D341Med (cell line): ENCODE measurements around the gene CIPC.

Experiments
- DNase-seq: peaks from one replicate; pipeline ENCODE4 v3.0.0; 2012; ENCODE audit warnings: low spot score

CIPC gene, protein sequence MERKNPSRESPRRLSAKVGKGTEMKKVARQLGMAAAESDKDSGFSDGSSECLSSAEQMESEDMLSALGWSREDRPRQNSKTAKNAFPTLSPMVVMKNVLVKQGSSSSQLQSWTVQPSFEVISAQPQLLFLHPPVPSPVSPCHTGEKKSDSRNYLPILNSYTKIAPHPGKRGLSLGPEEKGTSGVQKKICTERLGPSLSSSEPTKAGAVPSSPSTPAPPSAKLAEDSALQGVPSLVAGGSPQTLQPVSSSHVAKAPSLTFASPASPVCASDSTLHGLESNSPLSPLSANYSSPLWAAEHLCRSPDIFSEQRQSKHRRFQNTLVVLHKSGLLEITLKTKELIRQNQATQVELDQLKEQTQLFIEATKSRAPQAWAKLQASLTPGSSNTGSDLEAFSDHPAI

GRCh38 chr14:77097700-77098528 is at the start of gene CIPC:
TSS of gene CIPC (plus strand) at chr14:77098258. CDS start at chr14:77105709, 7,451 bp downstream.
- DNase-seq = peak; percentile 98

GRCh38 chr14:77051116-77051515 is 46.9 kb upstream of the CIPC start:
- DNase-seq = no peak

- DNase-seq = no peak
Measured at GRCh38 chr14:77052281-77053044, 45.6 kb upstream of the CIPC start.

GRCh38 chr14:77053046-77053841 is 44.8 kb upstream of the CIPC start:
- DNase-seq = peak; percentile 91

- DNase-seq = no peak
Measured at GRCh38 chr14:77055306-77055705, 42.8 kb upstream of the CIPC start.

- no peak for DNase-seq
Measured at GRCh38 chr14:77055981-77056380, 42.1 kb upstream of the CIPC start.

- DNase-seq = no peak
Measured at GRCh38 chr14:77058117-77058516, 39.9 kb upstream of the CIPC start.

DNA sequence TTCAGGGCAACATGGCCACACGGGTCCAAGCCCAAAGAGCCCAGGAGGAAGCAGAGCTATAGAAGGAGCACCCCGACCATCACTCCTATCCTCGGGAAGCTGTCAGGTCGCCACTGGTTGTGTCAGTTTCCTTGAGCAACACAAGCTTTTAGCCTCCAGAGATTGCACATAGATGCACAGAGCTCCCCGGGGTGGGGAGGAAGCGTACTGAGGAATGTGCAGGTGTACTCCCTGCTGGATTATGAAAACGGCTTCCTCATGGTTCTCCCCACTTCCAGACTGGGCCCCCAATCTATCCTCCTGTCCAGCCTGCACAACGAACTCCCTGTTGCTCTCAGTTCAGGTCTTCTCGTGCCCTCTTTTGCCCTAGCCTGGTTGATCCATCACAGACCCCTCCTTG is 39.3 kb upstream of the CIPC start:
- no peak for DNase-seq

DNA sequence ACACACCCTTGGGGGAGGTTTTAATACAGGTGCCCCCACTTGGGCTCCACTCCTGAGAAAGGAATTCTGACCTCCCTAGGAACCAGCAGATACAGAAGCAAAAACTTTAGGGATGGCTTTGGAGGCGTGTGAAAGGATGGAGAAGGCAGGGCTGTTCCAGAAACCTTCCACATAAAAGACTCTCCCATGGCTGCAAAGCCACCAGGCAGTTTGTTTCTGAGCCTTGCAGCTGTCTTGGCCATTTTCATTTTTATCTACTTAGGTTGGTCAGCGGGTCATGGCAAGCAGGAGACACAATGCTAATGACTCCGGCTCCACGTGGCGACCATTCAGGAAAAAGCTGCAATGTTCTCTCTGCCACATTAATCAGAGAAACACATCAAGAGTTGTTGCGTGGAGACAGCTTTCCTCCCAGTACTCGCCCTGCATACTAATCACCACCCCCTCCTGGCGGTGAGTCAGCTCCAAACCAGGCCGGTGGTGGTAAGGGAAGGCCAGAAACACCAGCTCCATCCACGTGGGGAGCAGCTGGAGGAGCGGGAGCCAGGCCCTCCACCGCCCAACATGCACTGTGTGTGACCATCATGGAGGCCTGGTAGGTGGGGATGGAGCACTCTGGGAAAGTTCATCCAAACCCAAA is 38.7 kb upstream of the CIPC start:
- no peak for DNase-seq

GRCh38 chr14:77061630-77062257 is 36.3 kb upstream of the CIPC start:
- DNase-seq = no peak

DNA sequence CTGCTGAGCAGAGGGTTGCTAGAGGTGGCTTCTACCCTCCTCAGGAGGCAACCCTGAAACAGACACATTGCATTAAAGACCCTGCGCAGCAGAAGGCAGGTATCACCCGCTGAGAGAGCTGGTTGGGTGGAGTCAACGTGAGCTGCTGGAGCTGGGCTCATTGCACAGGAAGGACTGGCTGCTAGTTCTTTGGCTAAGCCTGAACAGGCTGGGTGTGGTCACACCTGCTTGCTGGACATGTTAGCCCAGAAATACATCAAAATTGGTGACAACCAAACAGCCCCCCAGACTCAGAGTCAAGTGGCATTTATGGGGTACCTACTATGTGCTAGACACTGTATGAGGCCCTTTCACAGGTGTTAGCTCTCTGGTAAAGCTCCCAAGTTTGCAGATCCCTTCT is 35.8 kb upstream of the CIPC start:
- no peak for DNase-seq

GRCh38 chr14:77063571-77064171 is 34.4 kb upstream of the CIPC start:
- DNase-seq = no peak

GRCh38 chr14:77064521-77065178 is 33.4 kb upstream of the CIPC start:
- no peak for DNase-seq

- DNase-seq = no peak
Measured at GRCh38 chr14:77065851-77066577, 32.0 kb upstream of the CIPC start.

GRCh38 chr14:77066578-77067172 is 31.4 kb upstream of the CIPC start:
- DNase-seq = no peak

DNA sequence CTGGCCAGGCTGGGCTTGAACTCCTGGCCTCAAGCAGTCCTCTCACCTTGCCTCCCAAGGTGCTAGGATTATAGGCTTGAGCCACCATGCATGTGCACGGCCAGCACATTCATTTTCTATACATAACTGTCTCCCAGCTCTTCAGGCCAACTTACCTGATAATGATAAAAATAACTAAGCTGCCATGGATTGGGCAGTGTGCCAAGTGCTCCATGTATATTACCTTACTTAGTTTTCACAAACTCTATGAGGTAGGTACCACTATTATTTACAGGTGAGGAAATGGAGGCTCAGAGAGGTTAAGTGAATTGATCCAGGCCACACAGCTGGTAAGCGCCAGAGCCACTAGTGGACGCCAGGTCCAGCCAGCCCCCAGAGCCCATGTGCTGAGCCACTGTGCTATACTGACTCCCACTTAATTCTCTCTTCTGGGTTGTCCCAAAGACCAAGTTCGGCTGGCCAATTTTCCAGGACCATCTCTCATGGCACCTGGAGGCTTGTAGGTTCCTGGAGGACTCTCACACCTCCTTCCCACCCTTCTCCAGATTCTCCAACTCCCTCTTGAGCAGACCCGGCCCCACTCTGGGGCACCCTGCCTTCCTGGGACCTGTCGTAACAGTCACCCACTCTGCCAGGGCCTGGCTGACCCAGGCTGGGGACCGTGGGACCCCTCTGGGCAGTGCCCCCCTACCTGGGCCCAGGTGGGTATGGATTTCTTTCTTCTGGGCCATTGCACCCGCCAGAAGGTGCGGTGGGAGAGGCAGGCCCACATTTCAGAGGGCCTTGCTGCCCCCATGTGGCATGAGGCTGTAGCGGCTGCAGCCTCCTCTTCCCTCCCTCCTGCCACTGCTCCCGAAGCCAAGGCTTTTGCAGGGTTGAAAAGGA is 30.2 kb upstream of the CIPC start:
- peak; percentile 90 for DNase-seq

- DNase-seq = no peak
Measured at GRCh38 chr14:77068517-77069200, 29.4 kb upstream of the CIPC start.
